NCI-H187 treated with DMSO at 0.1 percent for 48 hours (cell line): ENCODE data around the gene CCL7.
"Not testable (repeated sequence)": the region's sequence is repeated elsewhere in the genome, so short reads cannot be mapped to it uniquely, and the experiment has no call there.

Source experiments
- DNase-seq: peaks from one replicate; lab custom pipeline; 2025; lab: John Stamatoyannopoulos, UW

CCL7 gene

GRCh38 chr17:34269969-34270368 lies at the start of gene CCL7:
TSS of gene CCL7 (plus strand) at chr17:34270221. CDS start at chr17:34270291, 70 bp downstream.
- DNase-seq: no peak

GRCh38 chr17:34220752-34221395 lies 49.1 kb upstream of the CCL7 start:
- DNase-seq: no peak

- no peak for DNase-seq
These were observed 48.6 kb upstream of the CCL7 start for GRCh38 chr17:34221411-34221810.

DNA sequence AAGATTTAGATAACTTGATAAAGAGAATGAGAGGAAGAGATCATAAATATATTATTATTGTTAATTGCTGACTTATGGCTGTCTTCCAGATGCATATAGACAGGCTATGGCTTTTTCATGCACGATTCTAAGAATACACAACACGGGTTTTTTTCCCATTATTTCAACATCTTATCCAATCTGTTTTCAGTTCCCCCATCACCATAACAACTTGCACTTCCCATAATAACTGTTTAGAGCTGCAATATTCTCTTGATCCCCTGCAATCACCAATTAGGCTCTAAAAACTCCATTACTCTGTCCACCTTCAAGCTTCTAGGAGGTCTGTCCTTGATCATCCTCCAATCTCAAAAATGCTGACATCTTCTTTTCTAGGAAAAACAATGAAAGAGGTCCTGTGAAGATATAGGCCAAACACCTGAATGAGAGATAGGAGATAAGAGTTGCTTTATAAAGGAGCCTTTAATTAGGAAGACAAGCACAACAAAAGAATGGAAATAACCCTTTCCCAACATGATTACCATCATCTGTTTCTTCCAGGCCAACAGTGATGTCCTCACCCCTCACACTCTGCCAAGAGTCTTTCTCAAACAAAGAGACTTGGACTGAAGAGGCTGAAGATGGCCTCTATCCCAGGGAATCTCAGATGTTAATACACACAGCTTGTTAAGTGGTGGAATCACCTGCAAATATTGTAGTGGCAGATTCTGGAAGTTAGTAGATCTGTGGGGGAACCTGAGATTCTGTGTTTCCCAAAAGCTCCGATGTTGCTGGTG lies 47.1 kb upstream of the CCL7 start:
- DNase-seq: no peak

GRCh38 chr17:34225046-34225445 lies 45.0 kb upstream of the CCL7 start:
- no peak for DNase-seq

GRCh38 chr17:34226011-34226743 lies 43.8 kb upstream of the CCL7 start:
- DNase-seq: no peak

GRCh38 chr17:34226744-34227034 lies 43.3 kb upstream of the CCL7 start:
- DNase-seq: no peak

DNA sequence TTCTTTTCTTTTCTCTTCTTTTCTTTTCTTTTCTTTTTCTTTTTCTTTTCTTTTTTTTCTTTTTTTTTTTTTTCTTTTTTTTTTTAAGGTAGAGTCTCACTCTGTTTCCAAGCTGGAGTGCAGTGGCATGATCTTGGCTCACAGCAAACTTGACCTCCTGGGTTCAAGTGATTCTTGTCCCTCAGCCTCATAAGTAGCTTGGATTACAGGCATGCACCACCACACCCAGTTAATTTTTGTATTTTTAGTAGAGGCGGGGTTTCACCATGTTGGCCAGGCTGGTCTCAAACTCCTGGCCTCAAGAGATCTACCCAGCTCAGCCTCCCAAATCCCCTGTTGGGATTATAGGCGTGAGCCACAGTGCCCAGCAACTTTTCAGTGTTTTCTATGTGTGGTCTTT lies 42.7 kb upstream of the CCL7 start:
- DNase-seq: not testable (repeated sequence)

GRCh38 chr17:34227707-34228106 lies 42.3 kb upstream of the CCL7 start:
- no peak for DNase-seq

DNA sequence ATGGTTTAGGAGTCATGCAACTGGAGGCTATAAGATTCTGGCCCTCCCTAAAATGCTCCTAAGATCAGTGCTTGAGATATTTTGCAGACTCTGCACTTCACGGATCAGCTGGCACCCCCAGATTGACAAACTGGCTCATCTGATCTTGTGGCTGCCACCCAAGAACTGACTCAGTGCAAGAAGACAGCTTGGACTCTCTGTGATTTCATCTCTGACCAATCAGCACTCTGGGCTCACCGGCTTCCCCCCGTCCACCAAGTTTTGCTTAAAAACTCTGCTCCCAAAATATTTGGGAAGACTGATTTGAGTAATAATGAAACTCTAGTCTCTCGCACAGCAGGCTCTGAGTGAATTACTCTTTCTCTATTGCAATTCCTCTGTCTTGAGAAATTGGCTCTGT lies 41.2 kb upstream of the CCL7 start:
- no peak for DNase-seq

GRCh38 chr17:34230342-34230741 lies 39.7 kb upstream of the CCL7 start:
- DNase-seq: no peak

GRCh38 chr17:34234616-34235015 lies 35.4 kb upstream of the CCL7 start:
- no peak for DNase-seq

DNA sequence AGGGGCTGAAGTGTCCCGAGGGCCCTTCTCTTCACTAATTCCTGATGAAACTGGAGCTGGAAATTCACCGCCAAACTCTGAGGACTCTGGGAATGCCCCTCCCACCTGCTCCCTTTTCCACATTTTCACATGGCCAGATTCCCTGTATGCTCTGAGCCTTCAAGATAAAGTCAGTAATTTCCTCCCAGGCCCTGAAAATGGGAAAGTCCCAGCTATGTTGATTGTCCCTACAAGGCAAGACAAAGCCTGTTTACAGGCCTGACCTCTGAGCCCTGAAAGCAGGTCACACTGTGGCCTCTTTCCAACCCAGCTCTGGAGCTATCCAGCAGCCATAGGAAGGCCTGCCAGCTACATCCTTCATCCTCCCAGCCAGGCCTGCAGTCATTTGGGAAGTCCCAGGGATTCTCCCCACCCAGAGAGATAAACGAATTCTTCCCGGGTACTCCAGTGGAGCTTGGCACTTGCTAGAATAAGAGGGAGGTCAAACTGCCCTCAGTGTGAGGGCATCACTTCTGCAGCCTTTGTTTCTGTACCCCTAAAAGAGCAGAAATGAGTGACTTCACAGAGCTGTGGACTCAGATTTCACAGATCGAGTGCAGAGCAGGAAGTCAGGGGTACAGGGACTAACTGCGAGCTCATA lies 34.5 kb upstream of the CCL7 start:
- DNase-seq: no peak

- no peak for DNase-seq
These were observed 33.6 kb upstream of the CCL7 start for GRCh38 chr17:34236281-34236892.

DNA sequence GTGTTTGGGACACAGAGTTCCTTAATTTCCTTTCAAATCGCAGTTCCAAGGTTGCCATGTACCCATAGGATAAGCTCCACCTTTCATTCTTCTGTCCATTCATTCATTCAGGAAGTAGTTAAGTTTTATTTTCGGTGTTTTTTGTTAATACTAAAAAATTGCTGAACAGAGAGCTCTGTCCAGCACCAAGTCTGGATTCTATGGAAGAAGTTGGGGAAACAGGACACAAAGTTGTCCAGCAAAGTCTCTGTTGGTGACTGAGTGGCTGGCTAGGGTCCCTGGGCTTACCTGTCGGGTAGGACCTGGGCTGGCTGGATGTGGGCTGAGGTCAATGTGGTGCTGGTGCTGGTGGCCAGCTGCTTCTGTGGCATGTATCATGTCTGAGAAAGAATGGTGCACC lies 32.6 kb upstream of the CCL7 start:
- DNase-seq: no peak

GRCh38 chr17:34241062-34241461 lies 29.0 kb upstream of the CCL7 start:
- DNase-seq: no peak

DNA sequence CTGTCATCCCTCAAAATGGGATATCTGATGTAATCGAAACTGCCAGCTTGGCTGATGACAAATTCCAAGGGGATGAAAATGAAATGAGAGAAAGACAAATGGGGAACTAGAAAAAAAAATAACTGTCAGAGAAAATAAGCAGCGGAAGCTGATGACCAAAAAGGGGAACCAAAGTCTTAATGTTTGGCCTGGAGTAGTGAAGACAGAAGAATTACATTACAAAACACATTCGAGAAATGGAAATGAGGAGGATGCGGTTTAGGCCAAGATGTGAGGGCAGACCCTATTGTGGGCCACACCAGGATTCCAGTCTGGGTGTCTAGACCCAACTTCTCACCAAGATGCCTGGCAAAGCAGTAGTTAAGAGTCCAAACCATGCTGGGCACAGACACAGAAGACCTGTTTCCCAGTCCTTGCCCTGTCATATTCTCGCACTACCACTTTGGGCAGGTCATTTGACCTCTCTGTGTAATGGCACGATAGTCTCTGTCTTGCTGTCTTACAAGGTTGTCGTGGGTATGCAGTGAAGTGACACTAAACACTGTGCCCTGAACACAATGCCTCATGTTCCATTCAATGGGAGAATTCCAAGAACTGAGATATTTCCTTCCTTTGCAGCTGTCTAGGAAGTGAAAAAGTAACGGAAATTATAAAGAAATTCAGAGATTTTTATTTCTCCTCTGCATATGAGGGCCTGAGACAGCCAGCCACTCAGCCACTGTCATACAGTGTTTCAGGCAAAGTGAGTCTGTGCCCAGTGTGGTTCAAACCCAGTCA lies 27.2 kb upstream of the CCL7 start:
- DNase-seq: no peak

DNA sequence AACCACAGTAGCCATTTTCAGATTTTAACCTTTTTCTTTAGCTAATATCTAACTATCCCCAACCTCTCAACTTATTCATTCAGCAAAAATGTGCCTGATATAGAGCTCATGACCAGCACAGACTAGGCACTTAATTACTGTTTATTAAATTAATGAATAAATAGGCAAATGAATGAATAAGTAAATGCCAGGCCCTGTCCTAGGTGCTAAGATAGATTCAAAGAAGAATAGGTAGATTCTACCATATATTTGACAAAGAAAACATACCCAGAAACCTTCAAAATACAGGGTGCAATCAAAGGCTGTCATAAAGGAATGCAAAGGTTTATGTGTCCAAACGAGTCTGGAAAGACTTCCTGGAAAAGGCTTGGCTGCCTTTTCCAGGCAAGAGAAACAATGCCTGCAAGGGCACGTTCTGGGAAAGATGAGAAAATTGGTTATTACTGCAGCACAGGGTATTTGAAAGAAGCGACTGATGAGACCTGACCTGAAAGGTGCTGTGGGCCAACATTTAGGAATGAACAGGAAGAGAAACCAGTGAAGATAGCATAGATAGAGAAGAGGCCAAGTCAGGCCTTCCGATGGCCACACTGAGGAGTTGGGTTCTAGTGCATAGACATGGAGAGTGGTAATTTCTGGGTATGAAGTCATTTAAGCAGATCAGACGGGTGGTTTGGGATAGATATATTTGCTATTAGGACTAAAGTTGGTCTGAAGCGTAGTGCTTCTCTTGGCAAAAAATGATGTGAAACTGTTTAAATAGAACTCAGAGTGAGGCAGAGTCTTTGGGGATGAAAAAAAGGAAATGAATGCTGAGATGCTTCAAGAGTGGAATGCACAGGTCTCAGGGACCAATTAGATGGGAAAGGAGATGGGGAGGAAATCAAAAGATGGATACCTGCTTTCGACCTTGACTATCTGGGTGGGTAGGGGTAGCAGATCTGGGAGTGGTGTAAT lies 26.4 kb upstream of the CCL7 start:
- DNase-seq: no peak

DNA sequence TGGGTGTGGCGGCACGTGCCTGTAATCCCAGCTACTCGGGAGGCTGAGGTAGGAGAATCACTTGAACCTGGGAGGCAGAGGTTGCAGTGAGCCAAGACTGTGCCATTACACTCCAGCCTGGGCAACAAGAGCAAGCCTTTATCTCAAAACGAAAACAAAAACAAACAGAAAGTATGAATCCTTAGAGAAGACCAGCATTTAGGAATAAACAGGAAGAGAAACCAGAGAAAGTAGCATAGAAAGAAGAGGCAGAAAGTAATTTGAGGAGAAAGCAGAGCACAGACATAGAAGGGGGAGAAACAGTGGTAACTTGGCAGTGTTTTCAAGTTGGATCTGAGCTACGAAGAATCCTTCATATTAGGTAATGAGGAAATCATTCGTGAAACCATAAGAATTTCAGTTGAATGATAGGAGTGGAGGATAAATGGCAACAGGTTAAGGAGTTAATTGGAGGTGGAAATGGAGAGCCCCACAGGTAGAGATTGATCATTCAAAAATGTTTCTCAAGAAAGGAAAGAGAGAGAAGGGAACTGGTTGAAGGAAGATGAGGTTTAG lies 24.6 kb upstream of the CCL7 start:
- DNase-seq: no peak

DNA sequence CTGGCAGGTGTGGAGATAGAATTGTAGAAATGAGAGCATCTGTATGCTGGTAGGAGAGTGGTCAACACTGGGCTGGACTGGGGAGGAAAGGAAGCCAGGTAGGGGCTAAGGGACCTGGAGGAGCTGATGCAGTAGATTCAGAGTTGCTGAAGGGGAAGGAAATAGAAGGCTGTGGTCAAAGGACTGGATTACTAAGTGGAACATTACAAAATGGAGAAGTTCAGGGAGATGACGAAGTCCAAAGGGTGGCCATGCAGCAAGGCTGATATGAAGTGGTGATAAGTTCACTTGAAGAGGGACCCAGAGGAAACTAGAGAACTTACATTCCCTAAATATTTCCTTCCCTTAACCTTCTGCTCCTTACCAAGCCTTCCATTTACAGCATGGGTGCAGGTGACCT lies 23.6 kb upstream of the CCL7 start:
- DNase-seq: no peak
